Right lobe of liver (tissue), 4 donors: ENCODE measurements around the gene LSM12.

Experiments
- POLR2A ChIP-seq: fragments of 450-650 bp; IDR thresholded peaks from one replicate; pipeline ENCODE4 v1.6.1; 2017; ENCODE audit warnings: antibody characterized with exemption, mild to moderate bottlenecking
- TF ChIP-seq, protein P1 (sequence below), 4 donors: fragments of 200-600 bp in 3 of 4; fragments of 450-650 bp in 1 of 4; IDR thresholded peaks; one replicate each; pipeline versions ENCODE4 v1.5.1 to v1.8.0; 2016 to 2022; ENCODE audit warnings: antibody characterized with exemption in 4 of 4, mild to moderate bottlenecking in 2 of 4
- donor health status: DM: no; HTN: no; CAD: no.
- donor health status: DM: no; HTN: no; CAD: no.
- donor health status: DM: no; HTN: yes; CAD: no.

DNA sequence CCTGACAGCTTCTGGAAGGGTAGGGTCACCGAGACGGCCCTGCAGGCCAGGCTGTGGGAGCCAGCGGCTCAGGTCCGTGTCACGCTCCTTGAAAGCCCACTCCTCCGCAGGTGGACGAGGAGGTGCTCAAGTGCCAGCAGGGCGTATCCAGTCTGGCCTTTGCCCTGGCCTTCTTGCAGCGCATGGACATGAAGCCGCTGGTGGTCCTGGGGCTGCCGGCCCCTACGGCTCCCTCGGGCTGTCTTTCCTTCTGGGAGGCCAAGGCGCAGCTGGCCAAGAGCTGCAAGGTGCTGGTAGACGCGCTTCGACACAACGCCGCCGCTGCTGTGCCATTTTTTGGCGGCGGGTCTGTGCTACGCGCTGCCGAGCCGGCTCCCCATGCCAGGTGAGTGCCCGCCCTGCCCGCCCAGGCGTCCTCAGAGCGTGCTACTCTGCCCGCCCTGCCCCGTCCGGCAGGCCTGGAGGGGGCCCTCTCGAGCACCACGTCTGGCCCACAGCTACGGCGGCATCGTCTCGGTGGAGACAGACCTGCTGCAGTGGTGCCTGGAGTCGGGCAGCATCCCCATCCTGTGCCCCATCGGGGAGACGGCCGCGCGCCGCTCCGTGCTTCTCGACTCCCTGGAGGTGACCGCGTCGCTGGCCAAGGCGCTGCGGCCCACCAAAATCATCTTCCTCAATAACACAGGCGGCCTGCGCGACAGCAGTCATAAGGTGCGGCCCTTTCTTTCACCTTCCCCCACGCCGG lies 60.8 kb downstream of the LSM12 start:
- no peak for TF ChIP-seq POLR2A
- TF ChIP-seq, protein P1, sequence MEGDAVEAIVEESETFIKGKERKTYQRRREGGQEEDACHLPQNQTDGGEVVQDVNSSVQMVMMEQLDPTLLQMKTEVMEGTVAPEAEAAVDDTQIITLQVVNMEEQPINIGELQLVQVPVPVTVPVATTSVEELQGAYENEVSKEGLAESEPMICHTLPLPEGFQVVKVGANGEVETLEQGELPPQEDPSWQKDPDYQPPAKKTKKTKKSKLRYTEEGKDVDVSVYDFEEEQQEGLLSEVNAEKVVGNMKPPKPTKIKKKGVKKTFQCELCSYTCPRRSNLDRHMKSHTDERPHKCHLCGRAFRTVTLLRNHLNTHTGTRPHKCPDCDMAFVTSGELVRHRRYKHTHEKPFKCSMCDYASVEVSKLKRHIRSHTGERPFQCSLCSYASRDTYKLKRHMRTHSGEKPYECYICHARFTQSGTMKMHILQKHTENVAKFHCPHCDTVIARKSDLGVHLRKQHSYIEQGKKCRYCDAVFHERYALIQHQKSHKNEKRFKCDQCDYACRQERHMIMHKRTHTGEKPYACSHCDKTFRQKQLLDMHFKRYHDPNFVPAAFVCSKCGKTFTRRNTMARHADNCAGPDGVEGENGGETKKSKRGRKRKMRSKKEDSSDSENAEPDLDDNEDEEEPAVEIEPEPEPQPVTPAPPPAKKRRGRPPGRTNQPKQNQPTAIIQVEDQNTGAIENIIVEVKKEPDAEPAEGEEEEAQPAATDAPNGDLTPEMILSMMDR (IDR thresholded peaks at IDR 0.05) = peak; percentile 15 to 24 (median 19)
